Adrenal gland (tissue), 5 donors: ENCODE results near the gene PLBD2.

ENCODE experiments used
- POLR2A ChIP-seq, 2 donors: fragments of 450-650 bp; IDR thresholded peaks; one replicate each; pipeline ENCODE4 v1.6.1; 2017; ENCODE audit warnings: antibody characterized with exemption in 2 of 2, mild to moderate bottlenecking in 2 of 2, moderate library complexity in 1 of 2
- TF ChIP-seq, protein P1 (sequence below), 6 experiments: fragments of 450-650 bp in 4 of 6; fragments of 200-600 bp in 2 of 6; sonication (generic) in 1 of 6; IDR thresholded peaks; 1 replicate in 5 of 6; 2 replicates in 1 of 6; pipeline versions ENCODE4 v1.5.1 to v1.8.0; 2016 to 2021; ENCODE audit warnings: antibody characterized with exemption in 6 of 6, mild to moderate bottlenecking in 2 of 6, moderate library complexity in 1 of 6
- donor health status: DM: no; HTN: no; CAD: no.

DNA sequence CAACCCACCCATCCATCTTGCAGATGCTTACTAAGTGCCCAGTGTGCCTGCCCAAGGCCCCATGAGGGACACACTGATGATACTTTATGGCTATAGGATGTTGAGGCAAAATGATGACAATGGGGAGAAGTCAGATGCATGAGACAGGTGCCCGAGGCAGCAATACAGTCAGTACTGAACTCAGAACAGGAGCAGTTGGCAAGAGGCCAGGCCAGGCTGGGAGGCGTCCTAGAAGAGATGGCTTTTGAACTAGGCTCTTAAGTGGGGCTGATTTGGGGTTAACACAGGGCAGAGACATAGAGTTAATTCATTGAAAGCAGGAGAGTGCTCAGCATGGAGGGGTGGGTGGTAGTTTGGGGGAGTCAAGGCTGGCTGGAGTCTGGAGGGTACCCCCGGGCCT lies 15.6 kb downstream of the PLBD2 start:
- TF ChIP-seq, protein P1, sequence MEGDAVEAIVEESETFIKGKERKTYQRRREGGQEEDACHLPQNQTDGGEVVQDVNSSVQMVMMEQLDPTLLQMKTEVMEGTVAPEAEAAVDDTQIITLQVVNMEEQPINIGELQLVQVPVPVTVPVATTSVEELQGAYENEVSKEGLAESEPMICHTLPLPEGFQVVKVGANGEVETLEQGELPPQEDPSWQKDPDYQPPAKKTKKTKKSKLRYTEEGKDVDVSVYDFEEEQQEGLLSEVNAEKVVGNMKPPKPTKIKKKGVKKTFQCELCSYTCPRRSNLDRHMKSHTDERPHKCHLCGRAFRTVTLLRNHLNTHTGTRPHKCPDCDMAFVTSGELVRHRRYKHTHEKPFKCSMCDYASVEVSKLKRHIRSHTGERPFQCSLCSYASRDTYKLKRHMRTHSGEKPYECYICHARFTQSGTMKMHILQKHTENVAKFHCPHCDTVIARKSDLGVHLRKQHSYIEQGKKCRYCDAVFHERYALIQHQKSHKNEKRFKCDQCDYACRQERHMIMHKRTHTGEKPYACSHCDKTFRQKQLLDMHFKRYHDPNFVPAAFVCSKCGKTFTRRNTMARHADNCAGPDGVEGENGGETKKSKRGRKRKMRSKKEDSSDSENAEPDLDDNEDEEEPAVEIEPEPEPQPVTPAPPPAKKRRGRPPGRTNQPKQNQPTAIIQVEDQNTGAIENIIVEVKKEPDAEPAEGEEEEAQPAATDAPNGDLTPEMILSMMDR (IDR thresholded peaks at IDR 0.05): no peak
- TF ChIP-seq POLR2A (IDR thresholded peaks at IDR 0.05): no peak
